GM13977 (cell line): Measurements from ENCODE around the gene LHCGR.
"Not testable (repeated sequence)": the region's sequence is repeated elsewhere in the genome, so short reads cannot be mapped to it uniquely, and the experiment has no call there.

ENCODE experiments used
- DNase-seq: peaks from one replicate; pipeline ENCODE4 v3.0.0; 2012; ENCODE audit warnings: low spot score
- in situ Hi-C: fragments of 300-500 bp; cut with MboI; formaldehyde crosslinking; loops from one replicate; pipeline ENCODE4 v1.12.0; 2022; ENCODE audit warnings: low sequenced_read_pairs, low pct_unique_long_range_greater_than_20kb, mixed read lengths, inconsistent platforms; ENCODE audit not compliant: unreplicated experiment
- TF ChIP-seq, protein P1 (sequence below): IDR thresholded peaks from 2 replicates; pipeline ENCODE4 v1.5.1; 2012; ENCODE audit warnings: mild to moderate bottlenecking, control low read depth; ENCODE audit not compliant: insufficient read depth; ENCODE audit errors: extremely low read depth, missing control alignments

The LHCGR gene

DNA sequence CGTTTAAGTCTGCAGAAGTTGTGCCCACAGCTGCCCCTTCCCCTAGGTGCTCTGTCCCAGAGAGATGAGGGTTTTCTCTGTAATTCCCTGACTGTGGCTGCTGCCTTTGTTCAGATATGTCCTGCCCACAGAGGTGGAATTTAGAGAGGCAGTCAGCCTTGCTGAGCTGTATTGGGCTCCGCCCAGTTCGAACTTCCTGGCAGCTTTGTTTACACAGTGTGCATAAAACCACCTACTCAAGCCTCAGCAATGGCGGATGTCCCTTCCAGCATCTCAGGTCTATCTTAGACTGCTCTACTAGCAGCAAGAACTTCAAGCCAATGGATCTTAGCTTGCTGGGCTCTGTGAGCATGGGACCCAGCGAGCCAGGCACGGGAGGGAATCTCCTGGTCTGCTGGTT lies 48.1 kb downstream of the LHCGR start:
- in situ Hi-C loops, result no loop called here
- TF ChIP-seq, protein P1, sequence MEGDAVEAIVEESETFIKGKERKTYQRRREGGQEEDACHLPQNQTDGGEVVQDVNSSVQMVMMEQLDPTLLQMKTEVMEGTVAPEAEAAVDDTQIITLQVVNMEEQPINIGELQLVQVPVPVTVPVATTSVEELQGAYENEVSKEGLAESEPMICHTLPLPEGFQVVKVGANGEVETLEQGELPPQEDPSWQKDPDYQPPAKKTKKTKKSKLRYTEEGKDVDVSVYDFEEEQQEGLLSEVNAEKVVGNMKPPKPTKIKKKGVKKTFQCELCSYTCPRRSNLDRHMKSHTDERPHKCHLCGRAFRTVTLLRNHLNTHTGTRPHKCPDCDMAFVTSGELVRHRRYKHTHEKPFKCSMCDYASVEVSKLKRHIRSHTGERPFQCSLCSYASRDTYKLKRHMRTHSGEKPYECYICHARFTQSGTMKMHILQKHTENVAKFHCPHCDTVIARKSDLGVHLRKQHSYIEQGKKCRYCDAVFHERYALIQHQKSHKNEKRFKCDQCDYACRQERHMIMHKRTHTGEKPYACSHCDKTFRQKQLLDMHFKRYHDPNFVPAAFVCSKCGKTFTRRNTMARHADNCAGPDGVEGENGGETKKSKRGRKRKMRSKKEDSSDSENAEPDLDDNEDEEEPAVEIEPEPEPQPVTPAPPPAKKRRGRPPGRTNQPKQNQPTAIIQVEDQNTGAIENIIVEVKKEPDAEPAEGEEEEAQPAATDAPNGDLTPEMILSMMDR, result no peak
- no peak for DNase-seq

DNA sequence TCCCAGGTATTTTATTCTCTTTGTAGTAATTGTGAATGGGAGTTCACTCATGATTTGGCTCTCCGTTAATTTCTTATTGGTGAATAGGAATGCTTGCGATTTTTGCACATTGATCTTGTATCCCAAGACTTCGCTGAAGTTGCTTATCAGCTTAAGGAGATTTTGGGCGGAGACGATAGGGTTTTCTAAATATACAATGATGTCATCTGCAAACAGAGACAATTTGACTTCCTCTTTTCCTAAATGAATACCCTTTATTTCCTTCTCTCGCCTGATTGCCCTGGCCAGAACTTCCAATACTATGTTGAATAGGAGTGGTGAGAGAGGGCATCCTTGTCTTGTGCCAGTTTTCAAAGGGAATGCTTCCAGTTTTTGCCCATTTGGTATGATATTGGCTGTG lies 51.9 kb downstream of the LHCGR start:
- in situ Hi-C loops, DNase-seq: not testable (repeated sequence)

DNA sequence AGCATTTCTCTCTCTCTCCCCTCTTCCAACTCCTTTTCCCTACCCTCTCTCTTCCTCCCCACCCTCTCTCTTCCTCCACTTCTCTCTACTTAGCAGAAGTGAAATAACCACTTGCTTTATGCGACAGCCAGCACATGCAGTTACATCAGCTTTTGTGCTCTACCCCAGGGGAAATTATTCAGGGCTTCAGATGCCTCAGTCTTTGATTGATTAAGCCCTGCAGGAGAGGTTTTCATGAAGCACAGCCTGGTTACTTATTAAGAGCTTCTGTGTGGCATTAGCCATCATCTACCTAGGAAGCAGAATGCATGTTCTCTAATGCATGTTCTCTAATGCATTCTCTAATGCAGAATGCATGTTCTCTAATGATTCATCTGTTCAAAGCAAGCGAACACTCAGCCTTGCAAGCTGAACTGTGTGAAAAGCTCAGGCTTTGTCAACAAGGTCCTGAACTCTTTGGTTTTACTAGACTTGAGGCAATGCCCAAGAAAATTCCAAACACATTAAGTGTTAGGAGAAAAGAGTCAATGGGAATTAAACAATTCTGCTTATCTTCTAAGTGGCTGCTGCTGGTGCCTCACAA lies 56.1 kb downstream of the LHCGR start:
- in situ Hi-C loops, result no loop called here
- TF ChIP-seq, protein P1, result no peak
- DNase-seq, result no peak

DNA sequence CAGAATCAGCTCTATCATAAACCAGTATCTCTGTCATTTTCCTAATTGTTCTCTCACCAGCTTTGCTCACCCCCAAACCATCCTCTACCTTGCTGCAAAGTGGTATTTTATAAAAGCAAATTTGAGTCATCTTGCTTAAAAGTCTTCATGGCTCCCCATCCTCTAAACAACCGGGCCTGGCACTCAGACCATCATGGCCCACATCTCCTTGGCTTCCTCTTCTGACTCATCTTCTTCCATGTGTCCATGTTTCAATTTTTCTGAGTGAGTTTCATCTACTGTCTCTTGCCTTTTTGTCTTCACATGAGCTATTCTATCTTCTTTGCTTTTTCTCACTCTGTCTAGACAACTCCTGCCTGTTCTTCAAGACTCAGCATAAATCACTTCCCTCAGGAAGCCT lies 58.6 kb downstream of the LHCGR start:
- in situ Hi-C loops, result no loop called here
- DNase-seq, result no peak
- TF ChIP-seq, protein P1, result no peak

DNA sequence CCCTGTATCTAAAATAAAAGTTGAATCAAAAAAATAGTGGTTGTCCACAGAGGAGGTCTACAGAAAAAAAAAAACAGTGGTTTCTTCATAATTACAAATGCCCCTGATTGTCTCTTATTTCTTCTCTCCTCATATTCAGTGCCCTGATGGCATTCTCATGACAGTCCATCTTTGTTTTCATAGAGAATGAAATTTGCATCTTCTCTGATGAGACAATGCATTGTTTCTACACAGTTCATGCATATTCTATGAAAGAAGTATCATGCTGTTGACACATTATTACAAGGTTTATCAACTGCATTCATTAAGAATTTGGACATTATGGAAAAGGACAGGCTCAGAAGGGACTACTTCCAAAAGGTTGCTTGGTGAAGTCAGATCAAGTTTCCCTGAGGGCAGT lies 59.5 kb downstream of the LHCGR start:
- in situ Hi-C loops, result no loop called here
- TF ChIP-seq, protein P1, result no peak
- DNase-seq, result no peak

DNA sequence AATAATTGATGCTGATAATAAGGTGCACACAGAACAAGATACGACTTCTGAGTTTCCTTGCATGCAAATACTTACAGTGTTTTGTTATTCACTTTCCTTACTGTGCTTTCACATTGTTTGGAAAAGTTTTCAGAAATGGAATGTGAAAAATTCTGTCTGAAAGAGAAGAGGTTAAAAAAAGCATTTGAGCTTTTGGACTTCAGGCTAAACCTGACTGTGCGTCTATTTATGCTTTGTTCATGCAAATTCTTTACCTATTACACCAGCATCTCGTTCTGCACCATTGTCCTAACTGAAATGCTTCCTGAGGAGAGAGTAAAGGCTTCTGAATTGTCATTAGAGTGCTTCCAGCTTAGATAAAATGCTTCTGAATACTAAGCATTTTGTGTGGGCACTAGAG lies 61.4 kb downstream of the LHCGR start:
- in situ Hi-C loops, result no loop called here
- TF ChIP-seq, protein P1, result no peak
- no peak for DNase-seq

DNA sequence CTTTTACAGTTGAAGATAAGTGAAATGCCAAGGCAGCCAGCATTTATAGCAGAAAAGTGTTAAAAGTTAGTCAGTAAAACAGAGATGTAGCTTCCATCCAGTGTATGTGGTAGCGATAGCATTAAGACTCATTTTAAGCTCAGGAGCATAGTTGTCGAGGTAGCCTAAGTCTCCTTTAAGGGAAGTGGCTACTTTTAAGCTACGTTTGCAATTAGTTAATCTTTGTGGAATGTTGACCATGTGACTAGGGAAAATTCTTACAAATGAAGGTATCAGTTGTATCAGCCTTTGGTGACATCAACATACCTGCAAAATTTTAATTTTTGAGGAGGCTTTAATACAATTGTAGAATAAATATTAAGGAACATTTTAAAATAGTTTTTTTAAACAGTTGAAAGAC lies 61.9 kb downstream of the LHCGR start:
- no peak for DNase-seq

More for the DNA sequence above, 61.9 kb downstream of the LHCGR start:
- TF ChIP-seq, protein P1, result no peak
- in situ Hi-C loops, result no loop called here
